HepG2 (cell line): Measurements from ENCODE around the gene PLRG1. TPM values are rescaled to one million over a fixed set of nuclear protein-coding genes. Genes with fewer than 3 reads are reported as not detected.

Experiments
- AKNA ChIP-seq: sonication (generic); formaldehyde crosslinking; IDR thresholded peaks from 2 replicates; pipeline ENCODE4 v1.4.0; 2020; ENCODE audit warnings: missing genetic modification reagents, borderline replicate concordance
- ARHGAP35 ChIP-seq: sonication (generic); formaldehyde crosslinking; IDR thresholded peaks from 2 replicates; pipeline ENCODE4 v1.9.0; 2022; ENCODE audit warnings: mild to moderate bottlenecking, inconsistent platforms, moderate library complexity, missing genetic modification reagents, borderline replicate concordance
- CSRNP1 ChIP-seq: sonication (generic); formaldehyde crosslinking; IDR thresholded peaks from 2 replicates; pipeline ENCODE4 v1.8.1; 2023; ENCODE audit warnings: mild to moderate bottlenecking, missing genetic modification reagents
- DDIT3 ChIP-seq: sonication (generic); formaldehyde crosslinking; IDR thresholded peaks from 2 replicates; pipeline ENCODE4 v1.4.0; 2020; ENCODE audit warnings: mild to moderate bottlenecking, missing genetic modification reagents
- ELF3 ChIP-seq: IDR thresholded peaks from 2 replicates; pipeline ENCODE4 v1.6.1; 2016; ENCODE audit warnings: missing genetic modification reagents, missing compliant biosample characterization
- HDAC6 ChIP-seq: fragments of 200-600 bp; sonication (generic); IDR thresholded peaks from 2 replicates; pipeline ENCODE4 v1.7.0; 2017; ENCODE audit warnings: mild to moderate bottlenecking, antibody characterized with exemption, low read length, low read depth
- MAFG ChIP-seq: sonication (generic); formaldehyde crosslinking; IDR thresholded peaks from 2 replicates; pipeline ENCODE4 v1.5.1; 2020; ENCODE audit warnings: mild to moderate bottlenecking, missing genetic modification reagents
- MEF2D ChIP-seq: sonication (generic); formaldehyde crosslinking; IDR thresholded peaks from 2 replicates; pipeline ENCODE4 v1.5.1; 2020; ENCODE audit warnings: mild to moderate bottlenecking, missing genetic modification reagents
- NAIF1 ChIP-seq: sonication (generic); formaldehyde crosslinking; IDR thresholded peaks from 2 replicates; pipeline ENCODE4 v1.5.0; 2020; ENCODE audit warnings: mild to moderate bottlenecking, missing genetic modification reagents, borderline replicate concordance
- NFE2L2 ChIP-seq: fragments of 150-350 bp; IDR thresholded peaks from 2 replicates; pipeline ENCODE4 v1.6.1; 2014; ENCODE audit warnings: low read length
- PREB ChIP-seq: sonication (generic); formaldehyde crosslinking; IDR thresholded peaks from 2 replicates; pipeline ENCODE4 v1.4.0; 2020; ENCODE audit warnings: missing genetic modification reagents
- PRPF4 ChIP-seq: fragments of 200-400 bp; formaldehyde crosslinking; IDR thresholded peaks from 2 replicates; pipeline ENCODE4 v1.6.1; 2016; ENCODE audit warnings: low read length, low read depth; ENCODE audit not compliant: poor library complexity, severe bottlenecking
- RBAK ChIP-seq: sonication (generic); formaldehyde crosslinking; IDR thresholded peaks from 2 replicates; pipeline ENCODE4 v1.5.1; 2020; ENCODE audit warnings: mild to moderate bottlenecking, missing genetic modification reagents
- RFXANK ChIP-seq: IDR thresholded peaks from 2 replicates; pipeline ENCODE4 v1.6.1; 2016
- SNAPC5 ChIP-seq: sonication (generic); formaldehyde crosslinking; IDR thresholded peaks from 2 replicates; pipeline ENCODE4 v1.8.1; 2023; ENCODE audit warnings: mild to moderate bottlenecking, missing genetic modification reagents, borderline replicate concordance
- SPEN ChIP-seq: sonication (generic); formaldehyde crosslinking; IDR thresholded peaks from 2 replicates; pipeline ENCODE4 v1.5.1; 2020; ENCODE audit warnings: low read depth, mild to moderate bottlenecking, missing genetic modification reagents
- ZKSCAN1 ChIP-seq: fragments of 150-350 bp; IDR thresholded peaks from 2 replicates; pipeline ENCODE4 v1.6.1; 2014; ENCODE audit warnings: low read length
- ZNF251 ChIP-seq: sonication (generic); formaldehyde crosslinking; IDR thresholded peaks from 2 replicates; pipeline ENCODE4 v1.9.0; 2021; ENCODE audit warnings: mild to moderate bottlenecking, missing genetic modification reagents
- ZNF816 ChIP-seq: sonication (generic); formaldehyde crosslinking; IDR thresholded peaks from 2 replicates; pipeline ENCODE4 v1.8.0; 2022; ENCODE audit warnings: missing genetic modification reagents, mild to moderate bottlenecking, borderline replicate concordance
- ZNF83 ChIP-seq: sonication (generic); formaldehyde crosslinking; IDR thresholded peaks from 2 replicates; pipeline ENCODE4 v1.4.0; 2020; ENCODE audit warnings: missing genetic modification reagents, mild to moderate bottlenecking, borderline replicate concordance
- polyA plus RNA-seq, 8 experiments: library from polyadenylated mRNA; depleted of rRNA in 3 of 8; stranded (reverse) in 7 of 8; unstranded in 1 of 8; fragments of >200 nt; fragmentation: Illumina TruSeq in 4 of 8; extraction: Trizol in 4 of 8; gene quantifications; 2 replicates each; pipeline versions ENCODE4 v1.2.1 to v1.2.3, GENCODE V29; 2011 to 2016; ENCODE audit warnings: low read depth in 4 of 8, missing spikeins in 1 of 8, mixed read lengths in 1 of 8; ENCODE audit not compliant: insufficient read depth in 1 of 8
- total RNA-seq, 5 experiments: library from RNA; depleted of rRNA; stranded (reverse); fragments of >200 nt; fragmentation: Illumina TruSeq; extraction: Trizol; gene quantifications; 2 replicates each; pipeline ENCODE4 v1.2.3, GENCODE V29; 2016; ENCODE audit warnings: low read depth in 1 of 5

The PLRG1 gene
- total and polyA plus RNA-seq, 2 of the 13 experiments (the other 11 are each of a cell fraction or from before 2014, with no cell fraction given) = 77.3 to 110 TPM

- TF ChIP-seq AKNA (CRISPR knock-in tag) (no peak), ZNF251 (CRISPR knock-in tag) (no peak), HDAC6 (no peak), NAIF1 (peak; percentile 66; the same call in 1 of the 2 replicates), NFE2L2 (no peak), SNAPC5 (CRISPR knock-in tag) (no peak), DDIT3 (CRISPR knock-in tag) (no peak; the same call in 1 of the 2 replicates), MAFG (CRISPR knock-in tag) (no peak), ARHGAP35 (CRISPR knock-in tag) (no peak), ZNF816 (CRISPR knock-in tag) (no peak), PREB (CRISPR knock-in tag) (no peak), RBAK (no peak), SPEN (CRISPR knock-in tag) (peak; percentile 41; the same call in 1 of the 2 replicates), CSRNP1 (CRISPR knock-in tag) (0 out of 2 replicates have a peak, but pooled peaks have one; percentile 38), ZKSCAN1 (no peak), MEF2D (CRISPR knock-in tag) (peak; percentile 84), ZNF83 (CRISPR knock-in tag) (no peak), PRPF4 (no peak), RFXANK (CRISPR knock-in tag) (no peak), ELF3 (CRISPR knock-in tag) (peak; percentile 62)
Observed at GRCh38 chr4:154559494-154560418, 9.6 kb upstream of the PLRG1 start (continued).
